K562 (cell line): ENCODE data around the gene ITGB2. TPM values are rescaled to one million over a fixed set of nuclear protein-coding genes. Genes with fewer than 3 reads are reported as not detected.

ENCODE experiments used
- CCNT2 ChIP-seq: IDR thresholded peaks from 2 replicates; pipeline ENCODE4 v1.6.1; 2011; ENCODE audit warnings: borderline replicate concordance, low read depth, mild to moderate bottlenecking, moderate library complexity, mixed read lengths, low read length; ENCODE audit not compliant: insufficient read length; ENCODE audit errors: extremely low read depth
- CXXC5 ChIP-seq: fragments of 250-450 bp; sonication (Bioruptor Pico); IDR thresholded peaks from 2 replicates; pipeline ENCODE4 v1.8.0; 2022; ENCODE audit warnings: inconsistent platforms, mild to moderate bottlenecking, moderate library complexity
- FOSL1 ChIP-seq: fragments of 200-800 bp; sonication (Bioruptor generic); conservative IDR thresholded peaks from 2 replicates; pipeline ENCODE4 v1.6.1; 2016; ENCODE audit warnings: missing genetic modification characterization, missing compliant biosample characterization
- FOXA1 ChIP-seq: fragments of 450-650 bp; IDR thresholded peaks from 2 replicates; pipeline ENCODE4 v1.6.1; 2016; ENCODE audit warnings: mild to moderate bottlenecking, borderline replicate concordance
- FUS ChIP-seq: fragments of 200-400 bp; formaldehyde crosslinking; optimal IDR thresholded peaks from 2 replicates; pipeline ENCODE3; 2017; ENCODE audit warnings: low read depth, low read length
- GMEB1 ChIP-seq: fragments of 250-450 bp; sonication (Bioruptor Pico); IDR thresholded peaks from 2 replicates; pipeline ENCODE4 v1.4.0; 2020; ENCODE audit warnings: mild to moderate bottlenecking
- GTF2B ChIP-seq: IDR thresholded peaks from 2 replicates; pipeline ENCODE4 v1.6.1; 2011; ENCODE audit not compliant: insufficient read length; ENCODE audit errors: extremely low read depth
- HSF4 ChIP-seq: fragments of 250-450 bp; sonication (Bioruptor Pico); IDR thresholded peaks from 2 replicates; pipeline ENCODE4 v2.1.2; 2022; ENCODE audit warnings: mild to moderate bottlenecking, moderate library complexity, borderline replicate concordance
- MAFG ChIP-seq: fragments of 450-650 bp; conservative IDR thresholded peaks from 2 replicates; pipeline ENCODE4 v1.6.1; 2016; ENCODE audit warnings: missing genetic modification characterization, missing compliant biosample characterization
- MAX ChIP-seq: sonication (generic); formaldehyde crosslinking; IDR thresholded peaks from 2 replicates; pipeline ENCODE4 v1.9.0; 2022; ENCODE audit warnings: mild to moderate bottlenecking, missing genetic modification reagents
- MBD2 ChIP-seq: sonication (generic); IDR thresholded peaks from 2 replicates; pipeline ENCODE4 v1.6.1; 2016; ENCODE audit warnings: low read depth, borderline replicate concordance
- NR2C1 ChIP-seq, 2 experiments: fragments of 450-650 bp; IDR thresholded peaks; 2 replicates each; pipeline ENCODE4 v1.6.1; 2017; ENCODE audit warnings: mild to moderate bottlenecking in 2 of 2, antibody characterized with exemption in 1 of 2, inconsistent platforms in 1 of 2, missing compliant biosample characterization in 1 of 2, missing genetic modification characterization in 1 of 2
- PHB2 ChIP-seq: fragments of 450-650 bp; IDR thresholded peaks from 2 replicates; pipeline ENCODE4 v1.6.1; 2017; ENCODE audit warnings: low read depth
- PYGO2 ChIP-seq: fragments of 450-650 bp; IDR thresholded peaks from 2 replicates; pipeline ENCODE4 v1.6.1; 2016; ENCODE audit warnings: mild to moderate bottlenecking, missing genetic modification characterization, moderate library complexity, missing compliant biosample characterization
- SP2 ChIP-seq: IDR thresholded peaks from 2 replicates; pipeline ENCODE4 v1.6.1; 2011; ENCODE audit warnings: mild to moderate bottlenecking, low read depth, low read length, moderate library complexity; ENCODE audit not compliant: poor library complexity, severe bottlenecking; ENCODE audit errors: extremely low read depth
- UBTF ChIP-seq, 2 experiments: IDR thresholded peaks; 2 replicates each; pipeline ENCODE4 v1.6.1; 2012; ENCODE audit warnings: improper control_type of control experiment in 2 of 2, low read depth in 2 of 2, low read length in 2 of 2, borderline replicate concordance in 1 of 2
- ZBTB34 ChIP-seq: fragments of 250-450 bp; sonication (Bioruptor Pico); IDR thresholded peaks from 2 replicates; pipeline ENCODE4 v1.8.0; 2021; ENCODE audit warnings: mild to moderate bottlenecking, moderate library complexity
- ZNF143 ChIP-seq: sonication (generic); formaldehyde crosslinking; IDR thresholded peaks from 2 replicates; pipeline ENCODE4 v1.9.0; 2022; ENCODE audit warnings: mild to moderate bottlenecking, missing genetic modification reagents
- ZNF23 ChIP-seq: fragments of 250-450 bp; sonication (Bioruptor Pico); IDR thresholded peaks from 2 replicates; pipeline ENCODE4 v1.4.0; 2020; ENCODE audit warnings: mild to moderate bottlenecking
- ZNF668 ChIP-seq: fragments of 250-450 bp; sonication (Bioruptor Pico); IDR thresholded peaks from 2 replicates; pipeline ENCODE4 v1.8.0; 2022; ENCODE audit warnings: mild to moderate bottlenecking, inconsistent platforms
- polyA plus RNA-seq, 8 experiments: library from polyadenylated mRNA; depleted of rRNA in 4 of 8; stranded (reverse) in 5 of 8; unstranded in 3 of 8; fragments of >200 nt; fragmentation: Nextera tagmentation in 2 of 8; fragmentation: Illumina TruSeq in 1 of 8; extraction: Ambion mirVana in 2 of 8; extraction: Trizol in 1 of 8; gene quantifications; 2 replicates each; pipeline versions ENCODE4 v1.2.1 to v1.2.3, GENCODE V29; 2011 to 2014; ENCODE audit warnings: inconsistent platforms in 1 of 8, missing spikeins in 1 of 8
- total RNA-seq, 7 experiments: library from RNA; depleted of rRNA in 6 of 7; stranded (reverse); fragments of >200 nt in 6 of 7; fragmentation: Illumina TruSeq in 2 of 7; extraction: Trizol in 2 of 7; gene quantifications; 2 replicates each; pipeline versions ENCODE4 v1.2.1 to v1.2.3, GENCODE V29; 2011 to 2021; ENCODE audit warnings: low replicate concordance in 1 of 7

ITGB2 gene
- total and polyA plus RNA-seq, 9 of the 15 experiments (the other 6 are each of a cell fraction or from before 2014, with no cell fraction given) = 0.07 to 1.3 (median 0.51) TPM; not detected in 2

GRCh38 chr21:44872649-44873355 lies 47.9 kb downstream of the ITGB2 start (continued):
- TF ChIP-seq HSF4 (CRISPR knock-in tag) = no peak
- no peak for TF ChIP-seq MBD2
- TF ChIP-seq GTF2B = no peak
- TF ChIP-seq ZNF23 (CRISPR knock-in tag) = no peak
- peak; percentile 53 for TF ChIP-seq CCNT2
- TF ChIP-seq FOXA1 = no peak
- no peak for TF ChIP-seq SP2
- TF ChIP-seq ZNF668 = no peak
- TF ChIP-seq GMEB1 (CRISPR knock-in tag) = no peak
- peak; percentile 47 for TF ChIP-seq CXXC5
- no peak for TF ChIP-seq FOSL1 (tag)
- TF ChIP-seq ZNF143 = no peak
- no peak for TF ChIP-seq FUS
- no peak for TF ChIP-seq PYGO2 (tag)
- no peak for TF ChIP-seq MAX (CRISPR knock-in tag)
- TF ChIP-seq NR2C1 (IDR thresholded peaks at IDR 0.05) = no peak
- TF ChIP-seq NR2C1 (tag; IDR thresholded peaks at IDR 0.05) = no peak
- TF ChIP-seq PHB2 = no peak
- peak; percentile 39 to 49; a peak in 1 of 4 replicates for TF ChIP-seq UBTF (IDR thresholded peaks at IDR 0.05; ENCODE audit: borderline replicate concordance in 1 of 2, low read depth in 2 of 2, low read length in 2 of 2)
- TF ChIP-seq ZBTB34 (CRISPR knock-in tag) = no peak
- TF ChIP-seq MAFG (tag) = no peak
